Epithelial cell of proximal tubule (primary cell): ENCODE results near the gene PLXNA4. TPM values are rescaled to one million over a fixed set of nuclear protein-coding genes. Genes with fewer than 3 reads are reported as not detected.

ENCODE experiments used
- DNase-seq: peaks from one replicate; pipeline ENCODE4 v3.0.0-alpha.2; 2011; ENCODE audit warnings: low read depth
- H3K4me3 ChIP-seq: 2 replicates; pipeline ENCODE4 v1.5.1; 2011; ENCODE audit warnings: low read depth, mild to moderate bottlenecking, low read length
- total RNA-seq: library from RNA; depleted of rRNA; stranded (reverse); fragments of >200 nt; gene quantifications from 2 replicates; pipeline ENCODE4 v1.2.3, GENCODE V29; 2015
- TF ChIP-seq, protein P1 (sequence below): conservative IDR thresholded peaks from 2 replicates; pipeline ENCODE4 v1.5.1; 2012; ENCODE audit warnings: low read depth, mild to moderate bottlenecking, low read length

The PLXNA4 gene
- total RNA-seq, 1 donor from 2014 or later, result not detected

- TF ChIP-seq, protein P1, sequence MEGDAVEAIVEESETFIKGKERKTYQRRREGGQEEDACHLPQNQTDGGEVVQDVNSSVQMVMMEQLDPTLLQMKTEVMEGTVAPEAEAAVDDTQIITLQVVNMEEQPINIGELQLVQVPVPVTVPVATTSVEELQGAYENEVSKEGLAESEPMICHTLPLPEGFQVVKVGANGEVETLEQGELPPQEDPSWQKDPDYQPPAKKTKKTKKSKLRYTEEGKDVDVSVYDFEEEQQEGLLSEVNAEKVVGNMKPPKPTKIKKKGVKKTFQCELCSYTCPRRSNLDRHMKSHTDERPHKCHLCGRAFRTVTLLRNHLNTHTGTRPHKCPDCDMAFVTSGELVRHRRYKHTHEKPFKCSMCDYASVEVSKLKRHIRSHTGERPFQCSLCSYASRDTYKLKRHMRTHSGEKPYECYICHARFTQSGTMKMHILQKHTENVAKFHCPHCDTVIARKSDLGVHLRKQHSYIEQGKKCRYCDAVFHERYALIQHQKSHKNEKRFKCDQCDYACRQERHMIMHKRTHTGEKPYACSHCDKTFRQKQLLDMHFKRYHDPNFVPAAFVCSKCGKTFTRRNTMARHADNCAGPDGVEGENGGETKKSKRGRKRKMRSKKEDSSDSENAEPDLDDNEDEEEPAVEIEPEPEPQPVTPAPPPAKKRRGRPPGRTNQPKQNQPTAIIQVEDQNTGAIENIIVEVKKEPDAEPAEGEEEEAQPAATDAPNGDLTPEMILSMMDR, result no peak
- DNase-seq, result no peak
These were observed 16.2 kb downstream of the PLXNA4 start for GRCh38 chr7:132560105-132560504.

DNA sequence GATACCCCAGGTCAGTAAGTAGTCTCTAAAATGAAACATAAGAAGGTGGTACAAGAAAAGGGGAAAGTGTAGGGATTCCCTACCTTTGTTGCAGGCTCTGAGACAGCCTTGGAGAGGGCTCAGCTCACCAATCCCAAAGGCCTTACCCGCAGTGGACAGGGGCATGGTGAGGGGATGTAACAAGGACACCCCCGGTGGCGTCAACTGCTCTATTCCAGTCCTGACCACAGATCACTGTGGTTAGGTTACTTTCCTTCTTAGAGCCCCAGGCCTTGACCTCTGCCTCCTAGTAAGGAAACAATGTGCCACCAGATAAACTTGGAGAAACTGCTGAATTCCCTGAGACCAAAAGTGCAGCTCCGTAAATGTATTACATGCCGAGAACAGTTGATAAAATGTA, 17.5 kb downstream of the PLXNA4 start:
- TF ChIP-seq, protein P1, result no peak
- no peak for DNase-seq
- no peak overlapping the region for H3K4me3 ChIP-seq

More at GRCh38 chr7:132560105-132560504, 16.2 kb downstream of the PLXNA4 start:
- H3K4me3 ChIP-seq, result no peak overlapping the region

GRCh38 chr7:132557489-132558044, 18.7 kb downstream of the PLXNA4 start:
- TF ChIP-seq, protein P1, result peak; percentile 42
- no peak overlapping the region for H3K4me3 ChIP-seq
- DNase-seq, result no peak

DNA sequence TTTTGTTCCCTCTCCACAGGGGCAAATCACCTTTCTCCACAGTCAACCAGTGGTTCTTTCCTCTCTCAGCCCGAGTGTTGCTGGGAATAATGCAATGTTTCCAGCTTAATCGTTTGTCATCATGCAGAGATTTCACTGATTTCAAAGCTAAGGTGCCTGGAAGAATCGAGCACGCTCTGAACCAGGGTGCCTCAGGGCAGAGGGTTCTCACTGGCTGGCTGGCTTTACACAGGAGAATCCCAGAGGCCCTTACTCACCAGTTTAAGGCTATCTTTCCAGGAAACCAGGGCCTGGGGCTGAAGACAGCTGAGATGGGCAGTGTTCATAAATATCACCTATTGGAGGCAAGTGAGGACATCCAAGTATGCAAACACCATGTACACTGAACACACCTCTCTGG, 21.8 kb downstream of the PLXNA4 start:
- DNase-seq, result no peak
- no peak overlapping the region for H3K4me3 ChIP-seq
- TF ChIP-seq, protein P1, result no peak

DNA sequence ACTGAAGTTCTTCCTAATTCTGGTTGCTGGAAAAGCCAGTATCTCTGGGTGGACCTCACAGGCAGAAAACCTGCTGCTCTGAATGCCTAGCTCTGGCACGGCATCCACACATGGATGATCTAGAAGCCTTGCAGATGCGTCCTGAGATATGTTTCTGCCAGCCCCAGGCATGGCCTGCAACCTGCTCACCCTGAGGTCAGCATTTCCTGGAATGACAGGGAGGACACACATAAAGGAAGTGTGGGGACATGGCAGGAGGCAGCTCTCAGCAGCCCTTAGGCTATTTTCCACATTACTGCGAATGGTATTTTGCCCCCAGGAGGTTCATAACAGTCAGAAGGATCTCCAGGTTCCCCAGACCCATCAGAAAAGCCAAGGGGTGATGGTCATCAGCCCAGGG, 23.2 kb downstream of the PLXNA4 start:
- H3K4me3 ChIP-seq, result no peak overlapping the region
- DNase-seq, result no peak
- TF ChIP-seq, protein P1, result no peak

GRCh38 chr7:132551886-132552285, 24.4 kb downstream of the PLXNA4 start:
- TF ChIP-seq, protein P1, result no peak
- no peak overlapping the region for H3K4me3 ChIP-seq
- DNase-seq, result no peak

- DNase-seq, result no peak
- TF ChIP-seq, protein P1, result no peak
- H3K4me3 ChIP-seq, result no peak overlapping the region
These were observed 24.8 kb downstream of the PLXNA4 start for GRCh38 chr7:132551439-132551838.
